ENCODE data around the gene CMPK1. TPM values are rescaled to one million over a fixed set of nuclear protein-coding genes. Genes with fewer than 3 reads are reported as not detected.

The CMPK1 gene
- total RNA-seq, 1 experiment from 2014 or later: 81.5 TPM

- in situ Hi-C loops (cut with HindIII; ENCODE audit: low pct_unique_long_range_greater_than_20kb, low sequenced_read_pairs): no loop called here
- no peak for DNase-seq (ENCODE audit: low read depth, low spot score)
These were observed 51.4 kb downstream of the CMPK1 start for GRCh38 chr1:47385020-47385419.

- in situ Hi-C loops (cut with HindIII; ENCODE audit: low pct_unique_long_range_greater_than_20kb, low sequenced_read_pairs): no loop called here
- DNase-seq (ENCODE audit: low read depth, low spot score): no peak
These were observed 52.7 kb downstream of the CMPK1 start for GRCh38 chr1:47386268-47386667.

GRCh38 chr1:47388030-47388890, 54.7 kb downstream of the CMPK1 start:
- DNase-seq (ENCODE audit: low read depth, low spot score): no peak

GRCh38 chr1:47388891-47389238, 55.3 kb downstream of the CMPK1 start:
- in situ Hi-C loops (cut with HindIII; ENCODE audit: low pct_unique_long_range_greater_than_20kb, low sequenced_read_pairs): no loop called here

More at GRCh38 chr1:47388030-47388890, 54.7 kb downstream of the CMPK1 start:
- in situ Hi-C loops (cut with HindIII; ENCODE audit: low pct_unique_long_range_greater_than_20kb, low sequenced_read_pairs): no loop called here

GRCh38 chr1:47389731-47390130, 56.1 kb downstream of the CMPK1 start:
- in situ Hi-C loops (cut with HindIII; ENCODE audit: low pct_unique_long_range_greater_than_20kb, low sequenced_read_pairs): no loop called here
- no peak for DNase-seq (ENCODE audit: low read depth, low spot score)

More at GRCh38 chr1:47388891-47389238, 55.3 kb downstream of the CMPK1 start:
- peak; percentile 78 for DNase-seq (ENCODE audit: low read depth, low spot score)

GRCh38 chr1:47390843-47391242, 57.3 kb downstream of the CMPK1 start:
- in situ Hi-C loops (cut with HindIII; ENCODE audit: low pct_unique_long_range_greater_than_20kb, low sequenced_read_pairs): no loop called here

GRCh38 chr1:47393141-47393540, 59.6 kb downstream of the CMPK1 start:
- no peak for DNase-seq (ENCODE audit: low read depth, low spot score)
- in situ Hi-C loops (cut with HindIII; ENCODE audit: low pct_unique_long_range_greater_than_20kb, low sequenced_read_pairs): no loop called here

More at GRCh38 chr1:47390843-47391242, 57.3 kb downstream of the CMPK1 start:
- DNase-seq (ENCODE audit: low read depth, low spot score): no peak

GRCh38 chr1:47395433-47395832, 61.8 kb downstream of the CMPK1 start:
- in situ Hi-C loops (cut with HindIII; ENCODE audit: low pct_unique_long_range_greater_than_20kb, low sequenced_read_pairs): no loop called here

GRCh38 chr1:47396671-47397196, 63.1 kb downstream of the CMPK1 start:
- no peak for DNase-seq (ENCODE audit: low read depth, low spot score)
- in situ Hi-C loops (cut with HindIII; ENCODE audit: low pct_unique_long_range_greater_than_20kb, low sequenced_read_pairs): no loop called here

More at GRCh38 chr1:47395433-47395832, 61.8 kb downstream of the CMPK1 start:
- peak; percentile 89 for DNase-seq (ENCODE audit: low read depth, low spot score)

- in situ Hi-C loops (cut with HindIII; ENCODE audit: low pct_unique_long_range_greater_than_20kb, low sequenced_read_pairs): no loop called here
- no peak for DNase-seq (ENCODE audit: low read depth, low spot score)
These were observed 65.7 kb downstream of the CMPK1 start for GRCh38 chr1:47399138-47399845.

- no peak for DNase-seq (ENCODE audit: low read depth, low spot score)
- in situ Hi-C loops (cut with HindIII; ENCODE audit: low pct_unique_long_range_greater_than_20kb, low sequenced_read_pairs): no loop called here
These were observed 66.2 kb downstream of the CMPK1 start for GRCh38 chr1:47399846-47400155.

- no peak for DNase-seq (ENCODE audit: low read depth, low spot score)
- in situ Hi-C loops (cut with HindIII; ENCODE audit: low pct_unique_long_range_greater_than_20kb, low sequenced_read_pairs): no loop called here
These were observed 68.2 kb downstream of the CMPK1 start for GRCh38 chr1:47401761-47402160.

GRCh38 chr1:47402591-47402990, 69.0 kb downstream of the CMPK1 start:
- in situ Hi-C loops (cut with HindIII; ENCODE audit: low pct_unique_long_range_greater_than_20kb, low sequenced_read_pairs): no loop called here

GRCh38 chr1:47403321-47403910, 69.8 kb downstream of the CMPK1 start:
- peak; percentile 29 for DNase-seq (ENCODE audit: low read depth, low spot score)
- in situ Hi-C loops (cut with HindIII; ENCODE audit: low pct_unique_long_range_greater_than_20kb, low sequenced_read_pairs): no loop called here

More at GRCh38 chr1:47402591-47402990, 69.0 kb downstream of the CMPK1 start:
- DNase-seq (ENCODE audit: low read depth, low spot score): no peak

GRCh38 chr1:47405697-47406096, 72.1 kb downstream of the CMPK1 start:
- in situ Hi-C loops (cut with HindIII; ENCODE audit: low pct_unique_long_range_greater_than_20kb, low sequenced_read_pairs): no loop called here

GRCh38 chr1:47406966-47407365, 73.4 kb downstream of the CMPK1 start:
- in situ Hi-C loops (cut with HindIII; ENCODE audit: low pct_unique_long_range_greater_than_20kb, low sequenced_read_pairs): no loop called here
- no peak for DNase-seq (ENCODE audit: low read depth, low spot score)

More at GRCh38 chr1:47405697-47406096, 72.1 kb downstream of the CMPK1 start:
- DNase-seq (ENCODE audit: low read depth, low spot score): no peak

- DNase-seq (ENCODE audit: low read depth, low spot score): no peak
- in situ Hi-C loops (cut with HindIII; ENCODE audit: low pct_unique_long_range_greater_than_20kb, low sequenced_read_pairs): no loop called here
These were observed 73.9 kb downstream of the CMPK1 start for GRCh38 chr1:47407481-47407880.
